Measurements from ENCODE around the gene NOM1. TPM values are rescaled to one million over a fixed set of nuclear protein-coding genes. Genes with fewer than 3 reads are reported as not detected.

Gene NOM1
- total RNA-seq, 1 donor = 11.6 TPM

DNA sequence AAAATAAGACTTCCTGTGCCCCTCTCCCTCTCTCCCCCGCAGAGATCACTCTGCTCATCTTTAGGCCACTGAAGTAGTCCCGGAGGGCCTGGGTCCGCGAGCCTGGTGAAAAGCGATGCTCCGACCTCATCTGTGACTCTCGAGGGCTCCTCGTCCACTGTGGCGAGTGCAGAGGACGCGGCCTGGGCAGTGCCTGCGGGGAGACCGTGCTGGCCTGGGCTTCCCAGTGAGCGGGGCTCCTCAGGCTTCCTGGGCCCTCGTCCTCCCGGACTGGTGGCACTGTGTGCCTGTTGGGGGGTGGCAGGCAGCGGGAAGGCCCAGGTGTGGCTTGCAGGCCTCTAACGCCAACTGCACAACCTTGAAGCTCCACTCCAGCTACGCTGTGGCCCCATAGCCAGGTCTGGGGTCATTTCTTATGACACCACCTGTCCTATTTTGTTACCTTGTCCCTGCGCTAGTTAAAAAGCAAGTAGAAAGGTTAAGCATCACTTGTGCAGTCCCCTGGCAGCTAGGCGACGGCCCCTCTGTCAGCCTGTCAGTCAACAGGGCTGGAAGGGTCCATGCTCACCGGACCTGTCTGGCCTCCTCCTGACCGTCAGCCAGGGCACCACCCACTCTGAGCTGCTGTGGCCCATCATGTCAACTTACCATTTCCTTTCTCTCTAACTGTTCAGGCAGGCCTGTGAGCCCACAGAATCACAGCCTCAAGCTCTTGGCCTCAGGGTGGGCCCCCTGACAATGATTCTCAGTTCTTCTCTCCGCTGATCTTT lies 40.4 kb downstream of the NOM1 start:
- H3K4me2 ChIP-seq (ENCODE audit: insufficient read depth, low read length) = no peak overlapping the region
- H3K9me3 ChIP-seq (ENCODE audit: low read depth, low read length) = no peaks in the 10 kb centered on the region
- no peak overlapping the region for H3K4me3 ChIP-seq (ENCODE audit: insufficient read depth, low read length)
- TF ChIP-seq, protein P1, sequence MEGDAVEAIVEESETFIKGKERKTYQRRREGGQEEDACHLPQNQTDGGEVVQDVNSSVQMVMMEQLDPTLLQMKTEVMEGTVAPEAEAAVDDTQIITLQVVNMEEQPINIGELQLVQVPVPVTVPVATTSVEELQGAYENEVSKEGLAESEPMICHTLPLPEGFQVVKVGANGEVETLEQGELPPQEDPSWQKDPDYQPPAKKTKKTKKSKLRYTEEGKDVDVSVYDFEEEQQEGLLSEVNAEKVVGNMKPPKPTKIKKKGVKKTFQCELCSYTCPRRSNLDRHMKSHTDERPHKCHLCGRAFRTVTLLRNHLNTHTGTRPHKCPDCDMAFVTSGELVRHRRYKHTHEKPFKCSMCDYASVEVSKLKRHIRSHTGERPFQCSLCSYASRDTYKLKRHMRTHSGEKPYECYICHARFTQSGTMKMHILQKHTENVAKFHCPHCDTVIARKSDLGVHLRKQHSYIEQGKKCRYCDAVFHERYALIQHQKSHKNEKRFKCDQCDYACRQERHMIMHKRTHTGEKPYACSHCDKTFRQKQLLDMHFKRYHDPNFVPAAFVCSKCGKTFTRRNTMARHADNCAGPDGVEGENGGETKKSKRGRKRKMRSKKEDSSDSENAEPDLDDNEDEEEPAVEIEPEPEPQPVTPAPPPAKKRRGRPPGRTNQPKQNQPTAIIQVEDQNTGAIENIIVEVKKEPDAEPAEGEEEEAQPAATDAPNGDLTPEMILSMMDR (IDR thresholded peaks at IDR 0.05; ENCODE audit: extremely low read depth, low read depth, low read length) = no peak
- H4K20me1 ChIP-seq (ENCODE audit: insufficient read depth, low read length) = no peaks in the 10 kb centered on the region
- peaks cover 17% of the 10 kb centered on the region for H3K27me3 ChIP-seq (ENCODE audit: insufficient read depth, low read length)
- peak; percentile 37 for DNase-seq (ENCODE audit: insufficient read length, low spot score, missing footprints)
- H3K27ac ChIP-seq (ENCODE audit: low read depth, low read length) = no peak overlapping the region
- H3K79me2 ChIP-seq (ENCODE audit: insufficient read depth, low read length) = no peaks in the 10 kb centered on the region
- H3K4me1 ChIP-seq (ENCODE audit: insufficient read depth, low read length) = no peaks in the 10 kb centered on the region
- H3K36me3 ChIP-seq (ENCODE audit: insufficient read depth, low read length) = no peaks in the 10 kb centered on the region
- H2AFZ ChIP-seq (ENCODE audit: low read length) = no peak overlapping the region

DNA sequence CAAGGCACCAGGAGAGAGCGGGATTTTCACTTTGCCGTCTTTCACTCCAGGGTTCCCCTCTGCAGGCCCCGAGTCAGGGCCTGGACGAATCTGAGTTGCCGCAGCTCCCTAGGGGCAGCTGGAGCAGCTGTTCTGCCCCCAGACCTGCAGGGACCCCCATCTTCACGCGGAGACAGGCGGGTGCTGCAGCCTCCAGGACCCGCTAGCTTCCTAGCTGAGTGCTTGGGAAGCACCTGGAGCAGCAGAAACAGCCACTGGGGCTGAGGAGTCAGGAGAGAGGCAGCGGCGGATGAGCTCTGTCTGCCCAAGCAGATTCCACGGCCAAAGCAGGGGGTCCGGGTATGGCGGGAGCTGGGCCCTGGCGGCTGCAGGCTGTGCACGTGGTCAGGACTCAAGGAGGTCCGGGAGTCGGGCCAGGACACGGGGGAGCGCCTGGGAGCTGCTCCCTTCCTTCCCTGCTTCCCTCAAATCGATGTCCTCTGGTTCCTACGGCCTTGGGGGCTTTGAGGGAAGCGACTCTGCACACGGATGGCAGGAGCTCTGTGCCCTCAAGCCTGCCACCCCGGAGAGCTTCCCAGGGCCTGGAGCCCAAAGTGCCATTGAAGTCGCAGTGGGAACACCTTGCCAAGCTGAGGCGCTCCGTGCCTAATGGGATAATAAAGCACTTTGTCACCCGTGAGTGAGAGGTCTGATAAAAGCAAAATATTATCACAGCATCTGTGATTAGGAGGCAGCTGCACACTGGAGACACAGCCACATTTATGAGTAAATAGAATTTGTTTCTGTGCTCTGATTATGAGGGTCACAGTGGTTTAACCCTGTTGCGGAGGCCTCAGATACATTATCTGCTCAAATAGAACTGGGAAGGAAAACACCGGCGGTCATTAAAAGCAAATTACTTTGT lies 43.8 kb downstream of the NOM1 start:
- peak; percentile 65 for DNase-seq (ENCODE audit: insufficient read length, low spot score, missing footprints)
- Histone ChIP-seq H3K36me3 (ENCODE audit: insufficient read depth, low read length) (no peaks in the 10 kb centered on the region), H3K9me3 (ENCODE audit: low read depth, low read length) (no peaks in the 10 kb centered on the region), H2AFZ (ENCODE audit: low read length) (no peak overlapping the region), H4K20me1 (ENCODE audit: insufficient read depth, low read length) (no peaks in the 10 kb centered on the region), H3K4me3 (ENCODE audit: insufficient read depth, low read length) (no peak overlapping the region), H3K4me2 (ENCODE audit: insufficient read depth, low read length) (no peak overlapping the region), H3K79me2 (ENCODE audit: insufficient read depth, low read length) (no peaks in the 10 kb centered on the region), H3K27ac (ENCODE audit: low read depth, low read length) (no peak overlapping the region), H3K27me3 (ENCODE audit: insufficient read depth, low read length) (peaks cover 36% of the 10 kb centered on the region), H3K4me1 (ENCODE audit: insufficient read depth, low read length) (no peaks in the 10 kb centered on the region)
- TF ChIP-seq, protein P1 (IDR thresholded peaks at IDR 0.05; ENCODE audit: extremely low read depth, low read depth, low read length) = no peak

DNA sequence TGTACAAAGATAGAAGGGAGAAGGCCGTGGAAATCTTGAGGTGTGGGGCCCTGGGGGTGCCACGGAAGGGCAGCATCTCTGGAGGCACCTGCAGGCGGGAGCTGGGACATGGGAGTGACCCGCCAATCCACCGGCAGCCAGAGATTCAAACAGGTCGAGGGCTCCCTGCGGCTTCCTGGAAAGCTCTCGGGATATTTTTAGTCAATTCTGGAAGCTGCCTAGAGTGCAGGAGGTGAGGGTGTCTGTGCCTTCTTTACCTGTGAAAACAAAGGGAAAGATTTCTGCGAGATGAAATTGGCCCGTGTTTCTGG lies 44.4 kb downstream of the NOM1 start:
- peaks cover 42% of the 10 kb centered on the region for H3K27me3 ChIP-seq (ENCODE audit: insufficient read depth, low read length)
- H3K4me3 ChIP-seq (ENCODE audit: insufficient read depth, low read length) = no peak overlapping the region
- no peaks in the 10 kb centered on the region for H3K4me1 ChIP-seq (ENCODE audit: insufficient read depth, low read length)
- H3K9me3 ChIP-seq (ENCODE audit: low read depth, low read length) = no peaks in the 10 kb centered on the region
- H4K20me1 ChIP-seq (ENCODE audit: insufficient read depth, low read length) = no peaks in the 10 kb centered on the region
- no peaks in the 10 kb centered on the region for H3K36me3 ChIP-seq (ENCODE audit: insufficient read depth, low read length)
- H3K79me2 ChIP-seq (ENCODE audit: insufficient read depth, low read length) = no peaks in the 10 kb centered on the region
- no peak overlapping the region for H3K27ac ChIP-seq (ENCODE audit: low read depth, low read length)
- no peak for DNase-seq (ENCODE audit: insufficient read length, low spot score, missing footprints)
- no peak overlapping the region for H3K4me2 ChIP-seq (ENCODE audit: insufficient read depth, low read length)
- TF ChIP-seq, protein P1 (IDR thresholded peaks at IDR 0.05; ENCODE audit: extremely low read depth, low read depth, low read length) = no peak
- no peak overlapping the region for H2AFZ ChIP-seq (ENCODE audit: low read length)

DNA sequence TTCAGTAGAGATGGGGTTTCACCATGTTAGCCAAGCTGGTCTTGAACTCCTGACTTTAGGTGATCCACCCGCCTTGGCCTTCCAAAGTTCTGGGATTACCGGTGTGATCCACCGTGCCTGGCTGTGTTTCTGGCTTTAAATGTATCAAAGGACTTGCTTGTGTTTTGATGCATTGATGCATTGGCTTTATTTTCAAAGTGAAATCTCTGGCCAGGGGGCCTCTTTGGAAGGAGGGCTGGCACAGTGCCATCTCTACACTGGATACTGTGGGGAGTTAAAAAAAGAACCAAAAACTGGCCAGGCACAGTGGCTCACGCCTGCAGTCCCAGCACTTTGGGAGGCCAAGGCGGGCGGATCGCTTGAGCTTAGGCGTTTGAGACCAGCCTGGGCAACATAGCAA lies 44.9 kb downstream of the NOM1 start:
- Histone ChIP-seq H3K4me1 (ENCODE audit: insufficient read depth, low read length) (no peaks in the 10 kb centered on the region), H3K4me3 (ENCODE audit: insufficient read depth, low read length) (no peak overlapping the region), H3K27ac (ENCODE audit: low read depth, low read length) (no peak overlapping the region), H3K9me3 (ENCODE audit: low read depth, low read length) (no peaks in the 10 kb centered on the region), H3K27me3 (ENCODE audit: insufficient read depth, low read length) (peaks cover 47% of the 10 kb centered on the region), H3K4me2 (ENCODE audit: insufficient read depth, low read length) (no peak overlapping the region), H2AFZ (ENCODE audit: low read length) (no peak overlapping the region), H3K79me2 (ENCODE audit: insufficient read depth, low read length) (no peaks in the 10 kb centered on the region), H4K20me1 (ENCODE audit: insufficient read depth, low read length) (no peaks in the 10 kb centered on the region), H3K36me3 (ENCODE audit: insufficient read depth, low read length) (no peaks in the 10 kb centered on the region)
- TF ChIP-seq, protein P1 (IDR thresholded peaks at IDR 0.05; ENCODE audit: extremely low read depth, low read depth, low read length) = no peak
- DNase-seq (ENCODE audit: insufficient read length, low spot score, missing footprints) = no peak
